VCaP (cell line): Measurements from ENCODE around the gene SMOC1.

Source experiments
- H3K27ac ChIP-seq: fragments of 450-650 bp; 2 replicates; pipeline ENCODE4 v1.5.1; 2017
- TF ChIP-seq, protein P1 (sequence below): fragments of 450-650 bp; conservative IDR thresholded peaks from 2 replicates; pipeline ENCODE4 v1.5.1; 2017; ENCODE audit warnings: mild to moderate bottlenecking, moderate library complexity

Gene SMOC1

DNA sequence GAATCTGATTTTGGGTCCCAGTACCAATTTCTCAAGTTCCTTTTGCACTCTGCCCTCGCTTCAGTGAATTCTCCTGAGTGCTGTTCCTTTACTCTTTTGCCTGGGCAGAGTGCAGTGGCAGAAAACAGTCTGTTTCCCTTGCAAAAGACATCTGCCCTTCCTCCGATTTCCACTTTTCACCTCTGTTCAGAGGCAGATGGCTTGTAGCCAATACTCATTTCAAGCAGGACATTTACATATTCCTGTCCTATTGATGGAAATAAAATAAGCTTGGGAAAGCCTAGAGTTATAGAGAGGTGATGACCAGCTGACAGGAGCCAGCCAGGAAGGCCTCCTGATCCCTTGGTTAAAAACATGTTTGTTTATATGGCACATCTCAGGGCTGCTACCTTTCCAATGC, 198.5 kb downstream of the SMOC1 start:
- TF ChIP-seq, protein P1, sequence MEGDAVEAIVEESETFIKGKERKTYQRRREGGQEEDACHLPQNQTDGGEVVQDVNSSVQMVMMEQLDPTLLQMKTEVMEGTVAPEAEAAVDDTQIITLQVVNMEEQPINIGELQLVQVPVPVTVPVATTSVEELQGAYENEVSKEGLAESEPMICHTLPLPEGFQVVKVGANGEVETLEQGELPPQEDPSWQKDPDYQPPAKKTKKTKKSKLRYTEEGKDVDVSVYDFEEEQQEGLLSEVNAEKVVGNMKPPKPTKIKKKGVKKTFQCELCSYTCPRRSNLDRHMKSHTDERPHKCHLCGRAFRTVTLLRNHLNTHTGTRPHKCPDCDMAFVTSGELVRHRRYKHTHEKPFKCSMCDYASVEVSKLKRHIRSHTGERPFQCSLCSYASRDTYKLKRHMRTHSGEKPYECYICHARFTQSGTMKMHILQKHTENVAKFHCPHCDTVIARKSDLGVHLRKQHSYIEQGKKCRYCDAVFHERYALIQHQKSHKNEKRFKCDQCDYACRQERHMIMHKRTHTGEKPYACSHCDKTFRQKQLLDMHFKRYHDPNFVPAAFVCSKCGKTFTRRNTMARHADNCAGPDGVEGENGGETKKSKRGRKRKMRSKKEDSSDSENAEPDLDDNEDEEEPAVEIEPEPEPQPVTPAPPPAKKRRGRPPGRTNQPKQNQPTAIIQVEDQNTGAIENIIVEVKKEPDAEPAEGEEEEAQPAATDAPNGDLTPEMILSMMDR = no peak
- H3K27ac ChIP-seq = no peak overlapping the region

DNA sequence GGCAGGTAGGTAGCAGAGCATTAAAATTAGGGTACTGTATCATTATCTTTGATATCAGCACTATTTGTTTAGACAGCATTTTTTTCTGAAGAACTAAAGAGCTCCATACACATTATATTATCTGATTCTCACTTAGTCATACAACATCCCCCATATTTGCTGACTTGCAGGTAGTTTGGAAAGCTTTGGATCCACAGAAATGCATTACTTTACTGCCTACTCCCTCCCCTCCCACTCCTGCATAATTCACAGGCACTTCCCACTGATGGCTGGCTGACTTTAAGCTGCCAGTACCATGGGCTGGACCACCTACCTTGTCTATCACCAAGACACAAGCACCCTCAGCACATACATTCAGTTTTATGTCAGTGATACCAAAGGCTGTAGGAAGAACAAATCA, 199.1 kb downstream of the SMOC1 start:
- H3K27ac ChIP-seq = no peak overlapping the region
- TF ChIP-seq, protein P1 = no peak

DNA sequence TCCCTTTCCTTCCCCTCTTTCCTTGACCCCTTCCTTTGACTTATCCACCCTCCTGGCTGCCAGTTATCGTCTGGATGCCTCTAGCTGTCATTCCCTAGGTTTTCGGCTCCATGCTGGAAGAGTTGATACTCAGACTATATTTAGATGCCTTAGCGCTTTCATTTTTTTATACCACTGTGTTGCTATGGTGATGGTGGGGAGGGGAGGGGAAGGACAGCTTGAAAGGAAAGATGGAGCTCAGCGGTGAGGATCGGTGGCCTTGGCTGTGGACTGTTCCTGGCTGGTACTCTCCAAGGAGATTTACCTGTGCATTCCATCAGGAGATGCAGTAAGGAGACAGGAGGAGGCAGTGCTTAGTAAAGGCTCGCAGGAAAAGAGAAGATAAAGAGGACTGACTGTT, 200.9 kb downstream of the SMOC1 start:
- no peak overlapping the region for H3K27ac ChIP-seq
- TF ChIP-seq, protein P1 = no peak
